Erythroblast (primary cell): ENCODE measurements around the gene FGD3.
A peak's percentile ranks its signal among the peaks of the same experiment; 100 is the strongest.

Experiments used
- GATA1 ChIP-seq: IDR thresholded peaks from 2 replicates; pipeline ENCODE4 v1.6.1; 2011; ENCODE audit warnings: low read depth, mild to moderate bottlenecking, control low read depth, low read length, moderate library complexity
- POLR2A ChIP-seq: IDR thresholded peaks from 2 replicates; pipeline ENCODE4 v1.6.1; 2011; ENCODE audit warnings: mild to moderate bottlenecking, low read length

GRCh38 chr9:92963831-92964606 lies 16.7 kb downstream of the FGD3 start:
- TF ChIP-seq POLR2A (peak; percentile 66), GATA1 (no peak)
